Adrenal gland (tissue), 5 donors: ENCODE results near the gene ZRANB3.

ENCODE experiments used
- POLR2A ChIP-seq, 2 donors: fragments of 450-650 bp; IDR thresholded peaks; one replicate each; pipeline ENCODE4 v1.6.1; 2017; ENCODE audit warnings: antibody characterized with exemption in 2 of 2, mild to moderate bottlenecking in 2 of 2, moderate library complexity in 1 of 2
- TF ChIP-seq, protein P1 (sequence below), 6 experiments: fragments of 450-650 bp in 4 of 6; fragments of 200-600 bp in 2 of 6; sonication (generic) in 1 of 6; IDR thresholded peaks; 1 replicate in 5 of 6; 2 replicates in 1 of 6; pipeline versions ENCODE4 v1.5.1 to v1.8.0; 2016 to 2021; ENCODE audit warnings: antibody characterized with exemption in 6 of 6, mild to moderate bottlenecking in 2 of 6, moderate library complexity in 1 of 6
- donor health status: DM: no; HTN: no; CAD: no.

DNA sequence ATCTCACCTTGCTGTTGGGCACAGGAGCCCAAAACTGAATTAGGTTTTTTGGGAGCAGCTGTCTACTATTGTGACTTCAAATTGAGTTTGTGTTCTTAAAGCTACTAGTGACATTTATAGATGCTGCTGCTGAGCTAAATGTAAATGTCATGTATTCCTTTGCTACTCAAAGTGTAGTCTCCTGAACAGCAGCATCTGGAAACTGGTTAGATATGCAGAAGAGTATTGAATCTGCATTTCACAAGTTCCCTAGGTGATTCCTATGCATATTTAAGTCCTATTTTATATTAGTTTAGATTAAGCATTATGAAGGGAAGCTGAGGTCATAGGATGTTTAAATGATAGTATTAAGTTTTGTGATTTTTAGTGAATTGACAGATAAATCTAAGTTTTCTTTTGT lies 411.4 kb downstream of the ZRANB3 start:
- TF ChIP-seq, protein P1, sequence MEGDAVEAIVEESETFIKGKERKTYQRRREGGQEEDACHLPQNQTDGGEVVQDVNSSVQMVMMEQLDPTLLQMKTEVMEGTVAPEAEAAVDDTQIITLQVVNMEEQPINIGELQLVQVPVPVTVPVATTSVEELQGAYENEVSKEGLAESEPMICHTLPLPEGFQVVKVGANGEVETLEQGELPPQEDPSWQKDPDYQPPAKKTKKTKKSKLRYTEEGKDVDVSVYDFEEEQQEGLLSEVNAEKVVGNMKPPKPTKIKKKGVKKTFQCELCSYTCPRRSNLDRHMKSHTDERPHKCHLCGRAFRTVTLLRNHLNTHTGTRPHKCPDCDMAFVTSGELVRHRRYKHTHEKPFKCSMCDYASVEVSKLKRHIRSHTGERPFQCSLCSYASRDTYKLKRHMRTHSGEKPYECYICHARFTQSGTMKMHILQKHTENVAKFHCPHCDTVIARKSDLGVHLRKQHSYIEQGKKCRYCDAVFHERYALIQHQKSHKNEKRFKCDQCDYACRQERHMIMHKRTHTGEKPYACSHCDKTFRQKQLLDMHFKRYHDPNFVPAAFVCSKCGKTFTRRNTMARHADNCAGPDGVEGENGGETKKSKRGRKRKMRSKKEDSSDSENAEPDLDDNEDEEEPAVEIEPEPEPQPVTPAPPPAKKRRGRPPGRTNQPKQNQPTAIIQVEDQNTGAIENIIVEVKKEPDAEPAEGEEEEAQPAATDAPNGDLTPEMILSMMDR (IDR thresholded peaks at IDR 0.05) = no peak
- no peak for TF ChIP-seq POLR2A (IDR thresholded peaks at IDR 0.05)
